CD8-positive, alpha-beta memory T cell (primary cell): Measurements from ENCODE around the gene DENND1C. TPM values are rescaled to one million over a fixed set of nuclear protein-coding genes. Genes with fewer than 3 reads are reported as not detected.
"Not testable (repeated sequence)": the region's sequence is repeated elsewhere in the genome, so short reads cannot be mapped to it uniquely, and the experiment has no call there.

Experiments used
- CTCF ChIA-PET: fragments of 350-600 bp; sonication (Branson Sonifier 250); formaldehyde crosslinking; loops from one replicate; lab custom pipeline; 2021; ENCODE audit warnings: antibody characterized with exemption; lab: Charles Lee
- POLR2A ChIA-PET: fragments of 350-600 bp; sonication (Branson Sonifier 250); formaldehyde crosslinking; loops from one replicate; lab custom pipeline; 2021; ENCODE audit warnings: antibody characterized with exemption; lab: Charles Lee
- DNase-seq, 5 donors: peaks; one replicate each; pipeline versions ENCODE4 v3.0.0 to v3.0.0-alpha.2; 2020 to 2022; ENCODE audit warnings: mixed read lengths in 1 of 5
- H3K27ac ChIP-seq: one replicate; pipeline ENCODE4 v1.7.0; 2013; ENCODE audit warnings: low read depth, mild to moderate bottlenecking, low read length, moderate library complexity
- H3K27me3 ChIP-seq: 2 replicates; pipeline ENCODE4 v1.7.0; 2013; ENCODE audit warnings: low read length, mild to moderate bottlenecking; ENCODE audit not compliant: insufficient read depth, poor library complexity, severe bottlenecking
- H3K36me3 ChIP-seq: 2 replicates; pipeline ENCODE4 v1.7.0; 2013; ENCODE audit warnings: mild to moderate bottlenecking, low read length, moderate library complexity; ENCODE audit not compliant: insufficient read depth
- H3K4me1 ChIP-seq: 2 replicates; pipeline ENCODE4 v1.7.0; 2013; ENCODE audit warnings: mild to moderate bottlenecking, low read length, moderate library complexity; ENCODE audit not compliant: insufficient read depth
- H3K4me3 ChIP-seq: 2 replicates; pipeline ENCODE4 v1.7.0; 2013; ENCODE audit warnings: mild to moderate bottlenecking, low read length
- H3K9me3 ChIP-seq: 2 replicates; pipeline ENCODE4 v1.7.0; 2013; ENCODE audit warnings: mild to moderate bottlenecking, low read length
- H3K27ac Mint-ChIP-seq, 8 donors: one replicate each; pipeline ENCODE4 v1.8.0; 2020 to 2021; ENCODE audit warnings: mixed read lengths in 8 of 8, mild to moderate bottlenecking in 6 of 8, inconsistent platforms in 3 of 8, moderate library complexity in 3 of 8
- H3K27me3 Mint-ChIP-seq, 2 donors: one replicate each; pipeline ENCODE4 v1.8.0; 2020 to 2021; ENCODE audit warnings: mixed read lengths in 2 of 2, mild to moderate bottlenecking in 1 of 2, moderate library complexity in 1 of 2
- H3K36me3 Mint-ChIP-seq, 3 donors: one replicate each; pipeline ENCODE4 v1.8.0; 2020 to 2021; ENCODE audit warnings: mixed read lengths in 3 of 3, inconsistent platforms in 1 of 3, mild to moderate bottlenecking in 1 of 3
- H3K4me1 Mint-ChIP-seq, 3 donors: one replicate each; pipeline ENCODE4 v1.8.0; 2020 to 2021; ENCODE audit warnings: mixed read lengths in 3 of 3, inconsistent platforms in 1 of 3, mild to moderate bottlenecking in 1 of 3
- H3K4me3 Mint-ChIP-seq, 7 donors: one replicate each; pipeline ENCODE4 v1.8.0; 2020 to 2021; ENCODE audit warnings: mixed read lengths in 7 of 7, mild to moderate bottlenecking in 6 of 7, moderate library complexity in 4 of 7, inconsistent platforms in 2 of 7
- H3K9me3 Mint-ChIP-seq, 5 donors: one replicate each; pipeline ENCODE4 v1.8.0; 2020 to 2022; ENCODE audit warnings: mixed read lengths in 5 of 5, mild to moderate bottlenecking in 3 of 5, moderate library complexity in 2 of 5, inconsistent platforms in 1 of 5
- polyA plus RNA-seq: library from polyadenylated mRNA; unstranded; fragments of 300-500 nt; fragmentation: Illumina TruSeq; gene quantifications from one replicate; pipeline ENCODE4 v1.2.3, GENCODE V29; 2021
- total RNA-seq, 2 experiments: library from RNA; stranded (reverse); gene quantifications; one replicate each; pipeline ENCODE4 v1.2.3, GENCODE V29; 2021

The DENND1C gene
- total and polyA plus RNA-seq, 3 experiments from 2014 or later: 51.9 to 93.2 (median 55.1) TPM

DNA sequence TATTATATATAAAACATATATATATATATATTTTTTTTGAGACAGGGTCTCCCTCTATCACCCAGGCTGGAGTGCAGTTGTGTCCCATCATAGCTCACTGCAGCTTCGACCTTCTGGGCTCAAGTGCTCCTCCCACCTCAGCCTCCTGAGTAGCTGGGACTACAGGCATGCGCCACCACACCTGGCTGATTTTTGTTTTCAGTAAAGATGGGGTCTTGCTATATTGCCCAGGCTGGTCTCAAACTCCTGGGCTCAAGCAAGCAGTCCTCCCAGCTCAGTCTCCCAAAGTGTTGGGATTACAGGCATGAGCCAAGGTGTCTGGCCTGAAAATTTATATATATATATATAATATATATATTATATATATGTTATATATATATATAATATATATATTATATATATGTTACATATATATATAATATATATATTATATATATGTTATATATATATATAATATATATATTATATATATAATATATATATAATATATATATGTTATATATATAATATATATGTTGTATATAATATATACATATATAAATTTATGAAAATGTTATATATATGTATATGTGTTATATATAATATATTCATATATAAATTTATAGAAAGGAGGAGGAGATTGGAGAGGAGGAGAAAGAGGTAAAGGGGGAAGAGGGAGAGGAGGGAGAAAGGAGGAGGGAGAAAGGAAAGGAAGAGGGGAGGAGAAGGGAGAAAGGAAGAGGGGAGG is 52.7 kb downstream of the DENND1C start:
- H3K27ac Mint-ChIP-seq, CTCF ChIA-PET, POLR2A ChIA-PET: not testable (repeated sequence)

DNA sequence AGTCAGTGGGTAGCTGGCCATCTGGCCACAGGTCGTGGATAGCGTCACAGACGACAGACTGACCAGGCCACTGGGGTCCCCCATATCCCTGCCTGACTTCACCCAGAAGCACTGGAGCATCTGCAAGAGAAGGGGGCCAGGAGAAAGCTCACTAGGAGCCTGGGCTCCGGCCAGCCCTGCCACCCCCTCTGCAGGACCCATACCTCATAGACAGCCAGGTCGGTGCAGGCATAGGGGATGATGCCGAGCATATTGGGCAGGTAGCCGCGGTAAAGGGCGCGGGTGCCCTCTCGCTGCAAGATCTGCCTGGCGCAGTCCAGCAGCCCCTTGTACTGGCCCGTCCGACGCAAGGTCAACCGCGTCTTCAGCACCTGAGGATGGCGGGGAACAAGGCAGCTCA is 54.5 kb downstream of the DENND1C start:
- H3K27me3 ChIP-seq: no peaks in the 10 kb centered on the region
- no peak overlapping the region for H3K27ac Mint-ChIP-seq
- H3K9me3 ChIP-seq: no peaks in the 10 kb centered on the region
- H3K4me3 Mint-ChIP-seq: no peak overlapping the region
- no peak for DNase-seq
- ChIA-PET POLR2A (no interaction called here), CTCF (interaction anchor here (1.6 kb wide), 1 partner anchor 10 kb away, joined by 4 read pairs; no protein-coding TSS in a partner anchor)
- H3K4me1 ChIP-seq: peaks cover 27% of the 10 kb centered on the region
- H3K27me3 Mint-ChIP-seq: peaks cover 0 to 3% of the 10 kb centered on the region in 2 donors
- H3K36me3 Mint-ChIP-seq: peaks cover 0 to 9% (median 2%) of the 10 kb centered on the region in 3 donors
- H3K9me3 Mint-ChIP-seq: no peaks in the 10 kb centered on the region
- H3K4me1 Mint-ChIP-seq: peaks cover 27 to 28% (median 28%) of the 10 kb centered on the region in 3 donors
- no peak overlapping the region for H3K4me3 ChIP-seq
- no peaks in the 10 kb centered on the region for H3K36me3 ChIP-seq
- H3K27ac ChIP-seq: no peak overlapping the region

More for the DNA sequence above, 52.7 kb downstream of the DENND1C start:
- H3K4me3 ChIP-seq, H3K9me3 ChIP-seq, H3K36me3 ChIP-seq, H3K4me3 Mint-ChIP-seq, H3K9me3 Mint-ChIP-seq, H3K36me3 Mint-ChIP-seq, H3K27ac ChIP-seq, H3K27me3 Mint-ChIP-seq, H3K27me3 ChIP-seq, DNase-seq: not testable (repeated sequence)
- H3K4me1 ChIP-seq: peaks cover 10% of the 10 kb centered on the region
- H3K4me1 Mint-ChIP-seq: peaks cover 10 to 11% (median 11%) of the 10 kb centered on the region in 3 donors

DNA sequence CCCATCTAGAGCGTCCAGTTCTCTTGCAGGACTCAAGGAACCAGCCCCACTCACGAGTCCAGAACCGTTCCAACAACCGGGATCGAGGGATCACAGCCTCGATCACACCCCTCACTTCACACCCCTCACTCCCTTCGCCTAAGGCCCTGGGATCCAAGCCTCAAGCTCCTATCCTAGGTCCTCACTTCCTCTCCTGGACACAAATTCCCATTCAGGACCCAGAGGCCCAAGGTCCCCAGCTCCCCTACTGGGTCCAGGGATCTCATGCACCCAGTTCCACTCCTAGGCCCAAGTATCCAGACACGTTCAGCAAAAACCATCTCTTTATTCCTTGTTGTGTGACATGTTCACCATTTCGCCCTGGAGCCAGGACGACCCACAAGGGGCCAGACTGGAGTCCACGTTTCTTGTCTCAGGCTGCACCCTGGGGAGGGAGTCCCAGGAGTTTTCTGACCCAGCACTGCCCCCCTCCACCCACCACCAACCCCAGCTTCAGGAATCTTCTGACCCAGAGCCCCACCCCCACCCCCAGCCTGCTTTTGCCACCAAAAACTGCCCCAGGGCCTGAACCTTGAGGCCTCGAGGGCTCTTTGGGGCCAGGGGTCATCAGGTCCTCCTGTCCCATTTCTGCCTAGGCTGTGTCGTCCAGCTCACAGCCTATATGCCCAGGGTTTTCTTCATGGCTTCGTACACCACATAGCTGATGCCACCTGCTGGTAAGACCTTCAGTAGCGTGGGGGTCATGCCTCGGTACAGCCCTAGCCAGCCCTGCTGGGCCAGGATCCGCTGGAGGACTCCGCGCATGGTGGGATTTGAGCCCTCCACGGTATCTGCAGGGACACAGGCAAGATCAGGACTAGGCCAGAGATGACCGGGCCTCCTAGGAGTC is 55.6 kb downstream of the DENND1C start:
- ChIA-PET POLR2A (interaction anchor here (0.6 to 2.2 kb wide), 6 partner anchors 9 to 312 kb away, joined by 3 to 14 read pairs (median 9); partner anchors contain the start of genes ALKBH7, DENND1C, GPR108 and SLC25A23), CTCF (interaction anchor here (0.8 to 1.6 kb wide), 5 partner anchors 11 to 208 kb away, joined by 3 to 5 read pairs (median 3); partner anchors contain the start of gene GTF2F1)
- H3K9me3 Mint-ChIP-seq: no peaks in the 10 kb centered on the region
- peaks cover 29 to 40% (median 33%) of the 10 kb centered on the region in 3 donors for H3K4me1 Mint-ChIP-seq
- Histone ChIP-seq H3K4me3 (peak overlapping the region; percentile 26), H3K27me3 (no peaks in the 10 kb centered on the region), H3K4me1 (peaks cover 27% of the 10 kb centered on the region), H3K9me3 (no peaks in the 10 kb centered on the region), H3K27ac (peak overlapping the region; percentile 53), H3K36me3 (peaks cover 5% of the 10 kb centered on the region)
- H3K27ac Mint-ChIP-seq: peak overlapping the region; percentile 74 to 98 (median 90)
- peaks cover 0 to 1% of the 10 kb centered on the region in 2 donors for H3K27me3 Mint-ChIP-seq
- peak overlapping the region in 6 of 7 donors; percentile 73 to 95 (median 82) for H3K4me3 Mint-ChIP-seq
- no peak for DNase-seq
- H3K36me3 Mint-ChIP-seq: peaks cover 0 to 21% (median 3%) of the 10 kb centered on the region in 3 donors

GRCh38 chr19:6424939-6425731 is 56.5 kb downstream of the DENND1C start:
- H3K27me3 ChIP-seq: no peaks in the 10 kb centered on the region
- Mint-ChIP-seq H3K4me3 (peak overlapping the region; percentile 73 to 95 (median 82)), H3K9me3 (no peaks in the 10 kb centered on the region), H3K27me3 (peaks cover 0 to 1% of the 10 kb centered on the region in 2 donors), H3K36me3 (peaks cover 0 to 29% (median 6%) of the 10 kb centered on the region in 3 donors), H3K4me1 (peaks cover 30 to 46% (median 33%) of the 10 kb centered on the region in 3 donors), H3K27ac (peak overlapping the region; percentile 74 to 98 (median 90))
- POLR2A ChIA-PET: interaction anchor here (0.5 to 2.2 kb wide), 11 partner anchors 32 to 439 kb away, joined by 3 to 14 read pairs (median 5); partner anchors contain the start of genes ALKBH7, CLPP, DENND1C and GPR108
- peaks cover 13% of the 10 kb centered on the region for H3K36me3 ChIP-seq
- H3K4me3 ChIP-seq: peak overlapping the region; percentile 26
- peak overlapping the region; percentile 53 for H3K27ac ChIP-seq
- no peaks in the 10 kb centered on the region for H3K9me3 ChIP-seq
- H3K4me1 ChIP-seq: peaks cover 27% of the 10 kb centered on the region
- peak; percentile 97 to 100 (median 99) for DNase-seq
- CTCF ChIA-PET: interaction anchor here (0.8 to 1.6 kb wide), 5 partner anchors 12 to 207 kb away, joined by 3 to 5 read pairs (median 3); partner anchors contain the start of gene GTF2F1

DNA sequence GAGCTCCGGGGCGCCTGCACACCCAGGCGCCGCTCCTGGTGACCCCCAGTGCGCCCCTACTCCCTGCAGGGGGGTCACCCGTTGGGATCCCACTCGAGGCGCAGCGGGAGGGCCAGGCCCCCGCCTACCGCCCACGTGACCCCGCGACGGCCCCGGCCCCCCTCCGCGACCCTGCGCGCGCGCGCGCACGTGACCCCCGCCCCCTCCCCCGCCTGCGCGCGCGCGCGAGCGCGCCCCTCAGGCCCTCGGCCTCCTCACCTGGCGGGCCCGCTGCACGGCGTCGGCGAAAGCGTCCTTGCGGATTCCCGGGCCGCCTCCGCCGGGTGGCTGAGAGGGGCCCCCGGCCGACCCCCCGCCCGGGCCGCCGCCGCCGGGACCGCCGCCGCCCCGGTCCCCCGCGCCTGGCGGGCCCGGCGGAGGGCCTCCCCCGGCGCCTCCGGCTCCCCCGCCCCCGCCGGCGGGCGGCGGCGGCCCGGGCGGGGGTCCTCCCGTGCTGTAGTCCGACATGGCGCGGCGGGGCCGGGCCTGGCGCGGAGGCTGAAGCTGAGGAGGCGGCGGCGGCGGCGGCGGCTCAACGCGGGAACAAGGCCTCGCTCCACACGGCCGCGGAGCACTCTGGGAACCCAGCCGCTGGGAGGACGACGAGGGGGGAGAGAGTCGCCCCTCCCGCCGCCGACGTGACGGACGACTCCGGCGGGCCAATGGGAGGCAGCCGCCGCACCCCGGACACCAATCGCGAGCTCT is 57.2 kb downstream of the DENND1C start, which contains the start of gene KHSRP:
TSS of gene KHSRP (minus strand) at position 617 of the 744 bp plus-strand sequence. CDS start at position 507, 110 bp downstream.
- Mint-ChIP-seq H3K4me3 (peak within 1 kb of the TSS; percentile 87 to 95 (median 90)), H3K27me3 (peaks cover 0 to 1% of the 10 kb centered on the region in 2 donors), H3K36me3 (peaks cover 3 to 37% (median 9%) of the 10 kb centered on the region in 3 donors), H3K9me3 (no peaks in the 10 kb centered on the region), H3K27ac (peak within 1 kb of the TSS; percentile 87 to 98 (median 90)), H3K4me1 (peaks cover 30 to 46% (median 33%) of the 10 kb centered on the region in 3 donors)
- Histone ChIP-seq H3K9me3 (no peaks in the 10 kb centered on the region), H3K36me3 (peaks cover 21% of the 10 kb centered on the region), H3K4me3 (peak within 1 kb of the TSS; percentile 73), H3K27me3 (no peaks in the 10 kb centered on the region), H3K27ac (peak within 1 kb of the TSS; percentile 69), H3K4me1 (peaks cover 27% of the 10 kb centered on the region)
- ChIA-PET POLR2A (interaction anchor here (0.5 to 2.2 kb wide), 11 partner anchors 31 to 439 kb away, joined by 3 to 14 read pairs (median 5); partner anchors contain the start of genes ALKBH7, CLPP, DENND1C and GPR108), CTCF (interaction anchor here (1.2 to 1.4 kb wide), 2 partner anchors 32 to 206 kb away, joined by 3 to 5 read pairs; partner anchors contain the start of gene GTF2F1)
- peak in 3 of 5 donors; percentile 17 to 23 (median 21) for DNase-seq

- H3K27ac Mint-ChIP-seq: peak overlapping the region; percentile 71 to 96 (median 89)
- Histone ChIP-seq H3K9me3 (no peaks in the 10 kb centered on the region), H3K27me3 (no peaks in the 10 kb centered on the region), H3K4me3 (peak overlapping the region; percentile 73), H3K4me1 (peaks cover 27% of the 10 kb centered on the region), H3K36me3 (peaks cover 26% of the 10 kb centered on the region), H3K27ac (peak overlapping the region; percentile 69)
- DNase-seq: peak in 3 of 5 donors; percentile 15 to 21 (median 16)
- H3K9me3 Mint-ChIP-seq: no peaks in the 10 kb centered on the region
- peak overlapping the region; percentile 87 to 94 (median 90) for H3K4me3 Mint-ChIP-seq
- H3K27me3 Mint-ChIP-seq: peaks cover 0 to 1% of the 10 kb centered on the region in 2 donors
- ChIA-PET CTCF (interaction anchor here (0.6 kb wide), 1 partner anchor 126 kb away, joined by 3 read pairs; no protein-coding TSS in a partner anchor), POLR2A (interaction anchor here (1.3 to 1.5 kb wide), 2 partner anchors 31 to 62 kb away, joined by 5 to 10 read pairs; partner anchors contain the start of genes CLPP and GTF2F1)
- peaks cover 30 to 46% (median 33%) of the 10 kb centered on the region in 3 donors for H3K4me1 Mint-ChIP-seq
- H3K36me3 Mint-ChIP-seq: peaks cover 3 to 44% (median 9%) of the 10 kb centered on the region in 3 donors
Observed at GRCh38 chr19:6423499-6424194, 57.9 kb downstream of the DENND1C start.
